DMS 273 (cell line): ENCODE measurements around the gene C7.
"Not testable (repeated sequence)": the region's sequence is repeated elsewhere in the genome, so short reads cannot be mapped to it uniquely, and the experiment has no call there.

ENCODE experiments used
- DNase-seq: peaks from one replicate; lab custom pipeline; 2025; ENCODE audit not compliant: unreplicated experiment; lab: John Stamatoyannopoulos, UW

Gene C7

GRCh38 chr5:40988746-40989510 lies 79.6 kb downstream of the C7 start:
- no peak for DNase-seq

DNA sequence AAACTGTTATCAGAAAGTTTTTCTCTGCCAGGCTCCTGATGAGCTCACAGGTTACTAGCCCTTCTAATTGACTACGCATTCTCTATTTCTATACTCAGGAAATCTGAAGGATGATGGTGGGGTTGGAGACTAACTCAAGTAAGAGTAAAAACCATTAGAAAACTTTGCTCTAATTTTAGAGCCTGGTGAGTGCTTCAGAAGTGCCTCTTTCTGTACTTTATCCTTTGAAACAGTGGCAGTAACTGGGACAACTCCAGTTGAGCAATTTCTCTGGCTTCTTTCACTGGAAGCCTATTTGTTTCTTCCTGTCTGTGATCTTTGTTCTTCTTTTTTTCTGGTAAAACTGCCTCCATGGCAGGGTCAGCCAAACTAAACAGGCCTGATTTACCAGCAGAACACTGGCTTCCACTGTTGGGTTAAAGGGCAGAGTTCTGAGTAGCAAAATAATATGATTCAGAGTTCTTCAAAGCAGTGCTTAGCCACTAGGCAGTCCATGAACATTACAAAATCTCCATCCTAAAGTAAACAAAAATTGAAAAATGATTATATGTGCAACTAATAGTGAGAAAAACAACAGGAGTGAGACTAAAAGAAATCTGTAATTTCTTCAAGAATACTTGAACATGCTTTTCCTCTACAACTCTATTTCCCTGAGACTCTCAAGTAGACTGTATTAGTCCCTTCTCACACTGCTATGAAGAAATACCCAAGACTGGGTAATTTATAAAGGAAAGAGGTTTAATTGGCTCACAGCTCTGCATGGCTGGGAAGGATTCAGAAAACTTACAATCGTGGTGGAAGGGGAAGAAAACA lies 82.1 kb downstream of the C7 start:
- no peak for DNase-seq

- no peak for DNase-seq
Observed at GRCh38 chr5:40991981-40992559, 82.8 kb downstream of the C7 start.

GRCh38 chr5:40995801-40996586 lies 86.7 kb downstream of the C7 start:
- DNase-seq: no peak

GRCh38 chr5:40999142-40999541 lies 89.8 kb downstream of the C7 start:
- no peak for DNase-seq

DNA sequence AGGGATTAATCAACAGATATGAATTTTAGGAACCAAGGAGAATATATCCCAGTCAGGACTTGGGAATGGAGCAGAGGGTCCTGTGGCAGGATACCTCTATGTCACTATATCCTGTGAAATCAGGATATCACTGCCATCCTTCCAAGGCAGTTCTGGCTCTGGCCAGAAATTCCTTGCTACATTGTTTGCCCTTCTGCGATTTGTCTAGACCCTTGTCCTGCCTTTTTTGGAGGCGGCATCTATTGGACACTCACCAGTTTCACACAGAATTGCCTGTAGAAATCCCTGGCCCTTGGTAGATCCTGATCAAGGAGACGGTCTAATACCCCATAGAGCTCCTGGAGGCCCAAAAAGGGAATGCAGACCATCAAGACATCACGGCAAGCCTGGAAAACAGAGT lies 90.7 kb downstream of the C7 start:
- no peak for DNase-seq

DNA sequence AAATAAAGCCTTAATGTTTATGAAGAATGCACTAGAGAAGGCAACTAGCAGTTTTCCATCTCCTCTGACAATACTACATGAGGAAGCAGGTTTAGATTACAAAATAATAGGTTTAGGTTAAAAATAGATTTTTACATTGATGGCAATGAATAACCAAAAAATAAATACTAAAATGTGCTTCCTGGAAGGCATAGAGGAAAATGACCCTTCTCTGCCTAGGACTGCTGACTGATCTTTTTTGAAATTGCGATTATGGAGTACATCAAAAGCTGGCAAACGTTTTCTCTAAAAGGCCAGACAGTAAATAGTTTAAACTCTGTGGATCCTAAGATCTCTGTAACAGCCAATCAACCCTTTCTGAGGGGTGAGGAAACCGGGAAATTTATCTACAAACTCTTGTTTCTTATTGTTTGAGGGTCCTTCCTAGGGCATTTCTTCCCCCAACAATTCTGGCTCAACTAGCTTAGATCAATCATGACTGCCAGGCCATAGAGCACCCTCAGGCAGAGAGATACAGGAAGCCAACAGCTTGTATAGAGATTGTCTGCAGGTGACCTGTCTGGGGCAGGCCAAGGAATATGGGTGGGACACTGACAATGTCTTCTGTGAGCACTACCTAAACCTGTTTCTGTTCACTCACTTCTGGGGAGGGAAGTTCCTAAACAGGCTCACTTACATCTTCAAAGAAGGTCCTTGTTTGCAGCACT lies 94.5 kb downstream of the C7 start:
- no peak for DNase-seq

DNA sequence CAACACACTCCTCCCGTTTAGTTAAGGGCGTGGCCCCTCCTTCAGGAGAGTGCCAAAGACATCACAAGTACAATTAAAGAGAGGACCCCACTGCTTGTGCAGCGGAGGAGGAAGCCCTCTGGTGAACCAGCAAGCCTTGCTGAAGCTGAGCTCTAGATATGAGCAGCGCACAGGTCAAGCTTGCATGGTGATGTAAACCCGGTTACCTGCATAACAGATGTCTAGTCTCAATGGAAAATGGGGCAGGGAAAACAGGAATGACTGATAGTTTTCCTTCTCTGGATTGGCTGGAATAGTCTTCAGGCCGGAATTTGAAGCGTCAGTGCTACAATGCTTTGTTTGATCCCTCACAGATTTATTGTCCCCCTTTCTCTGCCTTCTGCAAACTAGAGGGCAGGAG lies 95.6 kb downstream of the C7 start:
- DNase-seq: no peak

DNA sequence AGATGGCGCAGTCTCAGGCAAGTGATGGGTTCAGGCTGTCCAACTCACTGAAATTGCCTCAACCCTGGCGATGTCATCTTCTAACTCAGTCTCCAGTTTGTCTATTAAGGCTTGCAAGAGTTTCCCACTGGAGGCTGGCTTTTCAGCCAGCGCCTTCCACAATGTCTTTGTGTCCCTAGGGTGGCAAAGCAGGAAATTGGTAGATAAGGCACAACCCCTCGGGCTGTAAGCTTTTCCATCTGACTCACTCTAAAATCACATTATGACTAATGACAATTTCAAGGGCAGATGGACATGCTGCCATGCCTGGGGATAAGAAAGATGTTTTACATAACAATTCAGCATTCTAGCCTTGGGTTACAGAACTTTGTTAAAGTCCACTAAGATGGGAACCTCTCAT lies 99.9 kb downstream of the C7 start:
- DNase-seq: no peak

- DNase-seq: no peak
Observed at GRCh38 chr5:41010572-41010971, 101.3 kb downstream of the C7 start.

- no peak for DNase-seq
Observed at GRCh38 chr5:41012318-41012717, 103.0 kb downstream of the C7 start.

- not testable (repeated sequence) for DNase-seq
Observed at GRCh38 chr5:41022600-41022999, 113.3 kb downstream of the C7 start.
